KOPT-K1 (cell line): Measurements from ENCODE around the gene APBA1.
"Not testable (repeated sequence)": the region's sequence is repeated elsewhere in the genome, so short reads cannot be mapped to it uniquely, and the experiment has no call there.

ENCODE experiments used
- H3K27ac ChIP-seq: fragments of 200-600 bp; sonication (generic); 2 replicates; pipeline ENCODE4 v1.5.1; 2016; ENCODE audit warnings: antibody characterized with exemption, mild to moderate bottlenecking, low read depth, low read length; ENCODE audit not compliant: poor library complexity, severe bottlenecking
- H3K36me3 ChIP-seq: fragments of 200-600 bp; sonication (generic); 2 replicates; pipeline ENCODE4 v1.5.1; 2017; ENCODE audit warnings: antibody characterized with exemption, mild to moderate bottlenecking, low read length, moderate library complexity; ENCODE audit not compliant: insufficient read depth
- H3K9me3 ChIP-seq: fragments of 200-600 bp; sonication (generic); 2 replicates; pipeline ENCODE4 v1.5.1; 2017; ENCODE audit warnings: antibody characterized with exemption, low read length, mild to moderate bottlenecking; ENCODE audit not compliant: insufficient read depth, poor library complexity, severe bottlenecking

Gene APBA1

GRCh38 chr9:69603656-69604055 lies 68.5 kb downstream of the APBA1 start:
- Histone ChIP-seq H3K9me3 (no peaks in the 10 kb centered on the region), H3K27ac (no peak overlapping the region), H3K36me3 (no peaks in the 10 kb centered on the region)

DNA sequence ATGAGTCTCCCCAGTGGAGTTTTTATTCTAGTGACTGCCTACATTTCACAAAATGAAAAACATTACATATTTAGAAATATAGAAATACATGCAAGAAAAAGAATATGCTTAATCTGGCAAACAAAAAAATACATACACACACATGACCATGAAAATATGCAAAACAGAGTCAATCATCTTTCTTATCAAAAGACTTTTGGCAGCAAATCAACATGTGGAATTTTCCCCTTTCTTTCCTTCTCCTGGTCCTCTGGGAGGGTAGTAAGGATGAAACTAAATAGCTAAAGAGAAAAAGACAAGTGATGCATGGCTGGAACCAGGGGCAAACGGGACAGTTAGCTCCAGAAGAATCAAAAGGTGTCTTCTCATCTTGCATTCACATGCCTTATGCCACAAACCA lies 69.4 kb downstream of the APBA1 start:
- Histone ChIP-seq H3K9me3 (no peaks in the 10 kb centered on the region), H3K27ac (no peak overlapping the region), H3K36me3 (no peaks in the 10 kb centered on the region)

DNA sequence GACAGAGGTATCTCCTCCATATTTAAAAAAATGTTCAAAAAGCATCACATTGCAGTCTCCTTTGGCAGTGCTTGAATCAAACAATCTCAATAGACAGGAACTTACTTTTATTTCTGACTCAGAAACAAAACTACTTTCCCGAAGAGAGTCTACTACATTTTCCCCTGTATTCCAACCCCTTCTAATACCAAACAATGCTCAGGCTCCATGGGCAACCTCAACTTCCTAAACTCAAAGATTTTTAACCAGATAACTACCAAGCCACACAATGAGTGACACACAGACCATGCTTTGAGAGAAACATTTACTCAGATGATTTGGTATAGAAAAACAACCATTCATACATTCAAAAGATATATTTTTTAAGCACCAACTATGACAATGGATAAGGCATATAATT lies 70.5 kb downstream of the APBA1 start:
- Histone ChIP-seq H3K9me3 (peaks cover 5% of the 10 kb centered on the region), H3K36me3 (no peaks in the 10 kb centered on the region), H3K27ac (no peak overlapping the region)

DNA sequence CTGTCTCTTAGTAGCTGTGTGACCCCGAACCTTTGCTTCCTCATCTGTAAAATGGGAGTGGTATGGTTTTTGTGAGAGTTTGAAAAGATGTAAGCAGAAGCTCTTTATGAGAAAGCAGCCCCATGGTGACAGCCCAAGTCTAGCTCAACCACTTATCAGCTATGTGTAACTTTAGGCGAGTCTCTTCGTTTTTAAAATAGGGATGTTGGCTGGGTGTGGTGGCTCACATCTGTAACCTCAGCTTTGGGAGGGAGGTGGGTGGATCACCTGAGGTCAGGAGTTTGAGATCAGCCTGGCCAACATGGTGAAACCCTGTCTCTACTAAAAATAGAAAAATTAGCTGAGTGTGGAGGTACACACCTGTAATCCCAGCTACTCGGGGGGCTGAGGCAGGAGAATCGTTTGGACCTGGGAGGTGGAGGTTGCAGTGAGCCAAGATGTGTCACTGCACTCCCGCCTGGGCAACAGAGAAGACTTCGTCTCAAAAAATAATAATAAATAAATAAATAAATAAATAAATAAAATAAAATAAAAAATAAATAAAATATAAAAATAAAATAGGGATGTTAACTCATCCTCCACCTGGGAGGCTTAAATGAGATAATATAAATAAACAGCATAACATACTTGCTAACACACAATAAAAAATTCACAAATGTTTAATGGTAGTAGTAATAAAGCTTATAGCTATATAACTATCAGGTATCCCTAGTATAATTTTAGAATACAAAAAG lies 71.7 kb downstream of the APBA1 start:
- H3K27ac ChIP-seq, result no peak overlapping the region
- no peaks in the 10 kb centered on the region for H3K36me3 ChIP-seq
- peaks cover 10% of the 10 kb centered on the region for H3K9me3 ChIP-seq

GRCh38 chr9:69599232-69599971 lies 72.8 kb downstream of the APBA1 start:
- no peaks in the 10 kb centered on the region for H3K36me3 ChIP-seq
- peaks cover 10% of the 10 kb centered on the region for H3K9me3 ChIP-seq

GRCh38 chr9:69596906-69597305 lies 75.3 kb downstream of the APBA1 start:
- not testable (repeated sequence) for H3K27ac ChIP-seq, H3K9me3 ChIP-seq, H3K36me3 ChIP-seq

More at GRCh38 chr9:69599232-69599971, 72.8 kb downstream of the APBA1 start:
- no peak overlapping the region for H3K27ac ChIP-seq

DNA sequence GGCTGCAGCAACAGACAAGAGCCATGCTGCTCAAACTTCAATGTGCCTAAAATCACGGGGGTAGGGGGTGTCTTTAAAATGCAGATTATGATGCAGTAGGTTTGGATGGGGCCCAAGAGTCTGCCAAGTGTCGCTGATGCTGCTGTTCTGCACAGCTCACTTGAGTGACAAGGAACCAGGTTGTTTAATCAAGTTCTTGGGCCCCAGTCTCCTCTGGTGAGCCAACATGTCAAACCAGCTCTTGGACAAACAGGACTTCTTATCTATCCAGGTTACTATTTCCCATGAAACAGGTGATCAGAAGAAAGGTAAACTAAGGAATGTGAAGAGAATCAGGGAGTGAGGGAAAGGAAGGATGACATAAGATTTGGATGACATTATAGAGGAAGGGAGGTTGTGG lies 78.0 kb downstream of the APBA1 start:
- Histone ChIP-seq H3K27ac (no peak overlapping the region), H3K9me3 (peaks cover 10% of the 10 kb centered on the region), H3K36me3 (no peaks in the 10 kb centered on the region)

- H3K9me3 ChIP-seq, result peaks cover 10% of the 10 kb centered on the region
- no peaks in the 10 kb centered on the region for H3K36me3 ChIP-seq
- H3K27ac ChIP-seq, result no peak overlapping the region
Measured at GRCh38 chr9:69593756-69594155, 78.4 kb downstream of the APBA1 start.

DNA sequence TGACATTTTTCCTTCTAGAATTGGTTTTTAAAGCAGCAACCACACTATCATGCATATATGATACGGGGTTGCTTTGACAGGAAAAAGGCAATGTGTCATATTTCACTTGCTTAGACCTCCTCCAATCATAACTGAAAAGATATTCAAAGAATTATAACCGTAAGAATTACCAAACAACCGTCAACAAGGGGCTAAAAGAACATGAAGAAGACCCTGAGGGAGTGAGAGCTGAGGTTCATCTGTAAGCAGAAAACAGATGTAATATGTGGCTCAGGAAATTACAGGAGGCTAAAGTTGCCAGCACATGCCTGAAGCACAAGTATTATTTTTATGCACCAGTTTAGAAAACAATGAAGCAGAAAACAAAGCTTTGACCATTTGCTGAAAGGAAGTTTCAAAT lies 78.9 kb downstream of the APBA1 start:
- no peak overlapping the region for H3K27ac ChIP-seq
- H3K36me3 ChIP-seq, result no peaks in the 10 kb centered on the region
- peaks cover 10% of the 10 kb centered on the region for H3K9me3 ChIP-seq

GRCh38 chr9:69590266-69590665 lies 81.9 kb downstream of the APBA1 start:
- H3K9me3 ChIP-seq, result no peaks in the 10 kb centered on the region
- H3K36me3 ChIP-seq, result no peaks in the 10 kb centered on the region

DNA sequence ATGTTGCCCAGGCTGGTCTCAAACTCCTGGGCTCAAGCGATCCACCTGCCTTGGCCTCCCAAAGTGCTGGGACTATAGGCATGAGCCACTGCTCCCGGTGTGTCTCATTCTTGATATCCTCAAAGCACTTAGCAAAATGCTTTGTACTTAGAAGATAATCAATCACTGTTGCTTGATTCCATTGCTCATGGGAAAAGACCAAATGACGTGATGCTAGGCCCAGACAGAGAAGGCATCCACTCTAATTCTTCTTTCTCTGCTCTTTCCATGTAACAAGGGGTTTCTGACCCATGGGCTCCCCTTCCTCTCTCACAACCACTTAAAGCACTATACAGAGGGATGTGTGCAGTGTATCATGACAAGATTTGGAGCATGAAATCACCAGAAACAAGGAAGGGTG lies 83.0 kb downstream of the APBA1 start:
- Histone ChIP-seq H3K36me3 (no peaks in the 10 kb centered on the region), H3K27ac (no peak overlapping the region), H3K9me3 (no peaks in the 10 kb centered on the region)

More at GRCh38 chr9:69590266-69590665, 81.9 kb downstream of the APBA1 start:
- no peak overlapping the region for H3K27ac ChIP-seq

- Histone ChIP-seq H3K9me3 (no peaks in the 10 kb centered on the region), H3K27ac (no peak overlapping the region), H3K36me3 (no peaks in the 10 kb centered on the region)
Measured at GRCh38 chr9:69585571-69585970, 86.6 kb downstream of the APBA1 start.

GRCh38 chr9:69584759-69585158 lies 87.4 kb downstream of the APBA1 start:
- Histone ChIP-seq H3K9me3 (no peaks in the 10 kb centered on the region), H3K36me3 (no peaks in the 10 kb centered on the region), H3K27ac (no peak overlapping the region)

GRCh38 chr9:69583645-69584234 lies 88.4 kb downstream of the APBA1 start:
- H3K27ac ChIP-seq, result no peak overlapping the region
- no peaks in the 10 kb centered on the region for H3K9me3 ChIP-seq
- H3K36me3 ChIP-seq, result no peaks in the 10 kb centered on the region

GRCh38 chr9:69582544-69583297 lies 89.5 kb downstream of the APBA1 start:
- Histone ChIP-seq H3K27ac (no peak overlapping the region), H3K9me3 (no peaks in the 10 kb centered on the region), H3K36me3 (no peaks in the 10 kb centered on the region)
